GM12874 (cell line): Measurements from ENCODE around the gene ODR4.

Source experiments
- CTCF ChIP-seq: IDR thresholded peaks from 2 replicates; pipeline ENCODE4 v1.5.1; 2011; ENCODE audit warnings: low read depth, mild to moderate bottlenecking, control low read depth, low read length, moderate library complexity; ENCODE audit not compliant: insufficient read depth

Gene ODR4

DNA sequence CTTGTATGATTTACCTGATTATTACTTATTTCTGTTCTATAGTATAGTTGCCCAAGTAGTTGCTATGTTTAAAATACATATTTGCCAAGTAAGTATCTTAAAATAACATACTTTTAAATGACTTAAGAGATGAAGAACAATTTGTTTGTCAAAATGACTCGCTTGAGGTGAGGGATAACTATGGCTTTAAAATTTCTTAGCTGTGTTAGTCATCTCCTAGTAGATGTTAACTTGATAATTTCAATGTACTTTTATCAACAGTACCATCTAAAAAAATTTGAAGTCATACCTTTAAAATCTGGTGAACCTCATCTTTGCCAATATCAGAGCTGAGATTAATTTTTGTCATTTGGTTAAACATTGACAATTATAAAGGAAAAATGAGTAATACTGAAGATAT lies 37.7 kb downstream of the ODR4 start:
- TF ChIP-seq CTCF = no peak

GRCh38 chr1:186418503-186418902 lies 42.9 kb downstream of the ODR4 start:
- no peak for TF ChIP-seq CTCF

- no peak for TF ChIP-seq CTCF
Observed at GRCh38 chr1:186420311-186420710, 44.7 kb downstream of the ODR4 start.

- no peak for TF ChIP-seq CTCF
Observed at GRCh38 chr1:186420923-186421322, 45.3 kb downstream of the ODR4 start.

- TF ChIP-seq CTCF = no peak
Observed at GRCh38 chr1:186421446-186421845, 45.8 kb downstream of the ODR4 start.

DNA sequence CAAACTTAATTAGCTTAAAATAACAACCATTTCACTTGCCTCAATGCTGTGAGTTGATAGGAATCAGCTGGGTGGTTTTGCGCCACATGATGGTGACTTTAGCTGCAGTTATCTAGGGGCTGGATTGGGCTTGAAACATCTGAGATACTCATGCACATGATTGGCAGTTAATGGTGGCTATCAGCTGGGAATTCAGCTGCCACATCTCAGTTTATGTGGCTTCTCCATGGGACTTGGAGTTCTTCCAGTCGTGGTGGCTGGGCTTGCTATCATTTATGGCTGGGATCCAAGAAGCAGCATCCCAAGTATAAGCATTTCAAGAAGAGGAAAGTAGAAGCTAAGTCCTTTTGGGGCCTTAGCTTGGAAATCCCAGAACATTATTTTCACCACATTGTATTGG lies 48.9 kb downstream of the ODR4 start:
- no peak for TF ChIP-seq CTCF

DNA sequence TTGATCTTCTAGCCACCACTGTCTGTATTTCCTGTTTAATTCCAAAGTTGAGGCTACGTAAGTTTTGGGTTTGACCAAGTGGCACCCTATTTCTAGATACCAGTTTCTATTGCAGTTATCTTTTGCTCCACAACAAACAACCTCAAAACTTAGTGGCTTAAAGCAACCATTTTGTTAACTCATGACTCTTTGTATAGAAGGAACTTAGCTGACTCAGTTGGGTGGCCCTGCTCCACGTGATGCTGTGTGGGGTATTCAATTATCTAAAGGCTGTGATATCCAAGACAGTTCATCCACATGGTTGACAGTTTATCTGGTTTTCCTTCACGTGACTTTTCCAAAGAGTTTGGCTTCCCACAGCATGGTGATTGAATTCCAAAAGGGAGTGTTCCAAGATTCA lies 50.5 kb downstream of the ODR4 start:
- TF ChIP-seq CTCF = no peak

DNA sequence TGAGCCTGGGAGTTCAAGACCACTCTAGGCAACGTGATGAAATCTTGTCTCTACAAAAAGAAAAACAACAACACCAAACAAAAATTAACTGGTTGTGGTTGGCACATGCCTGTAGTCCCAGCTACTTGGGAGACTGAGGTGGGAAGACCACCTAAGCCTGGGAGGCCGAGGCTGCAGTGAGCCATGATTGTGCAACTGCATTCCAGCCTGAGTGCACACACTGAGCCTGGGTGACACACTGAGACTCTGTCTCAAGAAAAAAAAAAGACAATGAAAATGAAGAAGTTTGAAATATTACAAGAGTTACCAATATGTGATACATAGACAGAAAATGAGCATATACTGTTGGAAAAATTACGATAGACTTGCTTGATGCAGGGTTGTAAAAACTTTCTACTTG lies 53.4 kb downstream of the ODR4 start:
- no peak for TF ChIP-seq CTCF
